Naive thymus-derived CD4-positive, alpha-beta T cell (primary cell): ENCODE data around the gene TEAD4. TPM values are rescaled to one million over a fixed set of nuclear protein-coding genes. Genes with fewer than 3 reads are reported as not detected.

Experiments
- ATAC-seq: fragments of 150-1000 bp; cut with Tn5 transposase; 2 replicates; pipeline ENCODE4 v1.10.0; 2021; ENCODE audit warnings: mild to moderate bottlenecking, moderate library complexity
- CTCF ChIA-PET: fragments of 350-600 bp; sonication (Branson Sonifier 250); formaldehyde crosslinking; loops from one replicate; lab custom pipeline; 2021; ENCODE audit warnings: antibody characterized with exemption; lab: Charles Lee
- POLR2A ChIA-PET: fragments of 350-600 bp; sonication (Branson Sonifier 250); formaldehyde crosslinking; loops from one replicate; lab custom pipeline; 2021; ENCODE audit warnings: antibody characterized with exemption, inconsistent platforms; lab: Charles Lee
- DNase-seq, 9 donors: peaks; one replicate each; pipeline versions ENCODE4 v3.0.0 to v3.0.0-alpha.2; 2020 to 2022; ENCODE audit warnings: mixed read lengths in 1 of 9
- H3K27ac ChIP-seq: one replicate; pipeline ENCODE4 v1.7.0; 2013; ENCODE audit warnings: mild to moderate bottlenecking, low read depth, low read length, moderate library complexity
- H3K27me3 ChIP-seq, 2 donors: one replicate each; pipeline ENCODE4 v1.7.0; 2013; ENCODE audit warnings: low read length in 2 of 2, mild to moderate bottlenecking in 2 of 2, moderate library complexity in 2 of 2; ENCODE audit not compliant: control insufficient read depth in 2 of 2, insufficient read depth in 2 of 2
- H3K36me3 ChIP-seq, 3 experiments: 1 replicate in 2 of 3; 2 replicates in 1 of 3; pipeline ENCODE4 v1.7.0; 2013; ENCODE audit warnings: low read length in 3 of 3, mild to moderate bottlenecking in 3 of 3, moderate library complexity in 1 of 3; ENCODE audit not compliant: insufficient read depth in 3 of 3, control insufficient read depth in 2 of 3
- H3K4me1 ChIP-seq, 2 donors: one replicate each; pipeline ENCODE4 v1.7.0; 2013; ENCODE audit warnings: low read length in 2 of 2, mild to moderate bottlenecking in 2 of 2, moderate library complexity in 1 of 2; ENCODE audit not compliant: control insufficient read depth in 2 of 2, insufficient read depth in 2 of 2
- H3K4me3 ChIP-seq: 2 replicates; pipeline ENCODE4 v1.7.0; 2013; ENCODE audit warnings: mild to moderate bottlenecking, low read length
- H3K9me3 ChIP-seq, 3 experiments: 1 replicate in 2 of 3; 2 replicates in 1 of 3; pipeline ENCODE4 v1.7.0; 2013; ENCODE audit warnings: low read length in 3 of 3; ENCODE audit not compliant: control insufficient read depth in 2 of 3
- H3K27ac Mint-ChIP-seq, 9 donors: one replicate each; pipeline ENCODE4 v1.8.0; 2020 to 2022; ENCODE audit warnings: mixed read lengths in 9 of 9, mild to moderate bottlenecking in 8 of 9, moderate library complexity in 5 of 9, inconsistent platforms in 2 of 9
- H3K27me3 Mint-ChIP-seq, 5 donors: one replicate each; pipeline ENCODE4 v1.8.0; 2021 to 2022; ENCODE audit warnings: mixed read lengths in 5 of 5, mild to moderate bottlenecking in 1 of 5
- H3K36me3 Mint-ChIP-seq, 5 donors: one replicate each; pipeline ENCODE4 v1.8.0; 2020 to 2022; ENCODE audit warnings: mixed read lengths in 5 of 5, mild to moderate bottlenecking in 3 of 5, inconsistent platforms in 1 of 5
- H3K4me1 Mint-ChIP-seq, 7 donors: one replicate each; pipeline ENCODE4 v1.8.0; 2020 to 2022; ENCODE audit warnings: mixed read lengths in 7 of 7, mild to moderate bottlenecking in 3 of 7, inconsistent platforms in 1 of 7
- H3K4me3 Mint-ChIP-seq, 10 donors: one replicate each; pipeline ENCODE4 v1.8.0; 2020 to 2022; ENCODE audit warnings: mild to moderate bottlenecking in 10 of 10, mixed read lengths in 10 of 10, moderate library complexity in 6 of 10, inconsistent platforms in 2 of 10
- H3K9me3 Mint-ChIP-seq, 11 donors: one replicate each; pipeline ENCODE4 v1.8.0; 2020 to 2022; ENCODE audit warnings: mixed read lengths in 11 of 11, mild to moderate bottlenecking in 4 of 11, inconsistent platforms in 1 of 11, moderate library complexity in 1 of 11
- intact Hi-C, 2 donors: fragments of 100-400 bp; cut with micrococcal nuclease; formaldehyde crosslinking; loops; one replicate each; pipeline ENCODE4 v1.15.1; 2023
- polyA plus RNA-seq, 2 donors: library from polyadenylated mRNA; unstranded; fragments of 300-500 nt; fragmentation: Illumina TruSeq; gene quantifications; one replicate each; pipeline ENCODE4 v1.2.3, GENCODE V29; 2021
- total RNA-seq, 6 experiments: library from RNA in 5 of 6; stranded (reverse) in 5 of 6; gene quantifications; 1 replicate in 5 of 6; 2 replicates in 1 of 6; pipeline ENCODE4 v1.2.3 and lab custom pipeline; 2021 to 2026

The TEAD4 gene
- total and polyA plus RNA-seq, 7 experiments from 2014 or later, result 1.8 TPM; not detected in 6

GRCh38 chr12:2925322-2925995, 33.7 kb upstream of the TEAD4 start:
- POLR2A ChIA-PET, result interaction anchor here (0.6 kb wide), 1 partner anchor 25 kb away, joined by 4 read pairs; no protein-coding TSS in a partner anchor
- Mint-ChIP-seq H3K4me3 (no peak overlapping the region), H3K36me3 (peaks cover 6 to 49% (median 24%) of the 10 kb centered on the region in 5 donors), H3K27me3 (no peaks in the 10 kb centered on the region), H3K4me1 (no peaks in the 10 kb centered on the region), H3K27ac (peak overlapping the region in 1 of 9 donors; percentile 15), H3K9me3 (no peaks in the 10 kb centered on the region)
- Histone ChIP-seq H3K4me1 (no peaks in the 10 kb centered on the region), H3K36me3 (peaks cover 0 to 10% (median 0%) of the 10 kb centered on the region in 3 experiments), H3K9me3 (no peaks in the 10 kb centered on the region), H3K27me3 (no peaks in the 10 kb centered on the region), H3K4me3 (no peak overlapping the region), H3K27ac (no peak overlapping the region)
- no peak for DNase-seq
- ATAC-seq, result no peak
- intact Hi-C loops, result no loop called here
- CTCF ChIA-PET, result interaction anchor here (0.7 kb wide), 1 partner anchor 1265 kb away, joined by 4 read pairs; no protein-coding TSS in a partner anchor

GRCh38 chr12:2930865-2931264, 28.3 kb upstream of the TEAD4 start:
- Histone ChIP-seq H3K27me3 (no peaks in the 10 kb centered on the region), H3K27ac (no peak overlapping the region), H3K9me3 (no peaks in the 10 kb centered on the region), H3K4me3 (no peak overlapping the region), H3K4me1 (no peaks in the 10 kb centered on the region), H3K36me3 (peaks cover 0 to 25% (median 0%) of the 10 kb centered on the region in 3 experiments)
- Mint-ChIP-seq H3K4me1 (no peaks in the 10 kb centered on the region), H3K27me3 (no peaks in the 10 kb centered on the region), H3K4me3 (no peak overlapping the region), H3K9me3 (no peaks in the 10 kb centered on the region), H3K27ac (no peak overlapping the region), H3K36me3 (peaks cover 4 to 41% (median 26%) of the 10 kb centered on the region in 5 donors)
- POLR2A ChIA-PET, result no interaction called here
- ATAC-seq (no peak), DNase-seq (no peak)
- CTCF ChIA-PET, result interaction anchor here (0.6 kb wide), 1 partner anchor 13 kb away, joined by 3 read pairs; no protein-coding TSS in a partner anchor
- intact Hi-C loops, result no loop called here

DNA sequence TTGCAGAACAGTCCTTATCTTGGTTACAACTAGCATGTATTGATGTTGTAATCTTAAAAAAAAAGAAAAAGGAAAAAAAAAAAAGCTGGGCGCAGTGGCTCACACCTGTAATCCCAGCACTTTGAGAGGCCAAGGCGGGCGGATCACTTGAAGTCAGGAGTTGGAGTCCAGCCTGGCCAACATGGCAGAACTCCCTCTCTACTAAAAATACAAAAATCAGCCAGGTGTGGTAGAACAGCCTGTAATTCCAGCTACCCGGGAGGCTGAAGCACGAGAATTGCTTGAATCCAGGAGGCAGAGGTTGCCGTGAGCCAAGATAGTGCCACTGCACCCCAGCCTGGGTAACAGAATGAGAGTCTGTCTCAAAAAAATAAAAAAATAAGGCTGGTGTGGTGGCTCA, 25.6 kb upstream of the TEAD4 start:
- peaks cover 0 to 34% (median 0%) of the 10 kb centered on the region in 3 experiments for H3K36me3 ChIP-seq
- ChIA-PET POLR2A (no interaction called here), CTCF (interaction anchor here (0.6 kb wide), 1 partner anchor 87 kb away, joined by 3 read pairs; no protein-coding TSS in a partner anchor)
- ATAC-seq (no peak), DNase-seq (no peak)
- Mint-ChIP-seq H3K27me3 (no peaks in the 10 kb centered on the region), H3K4me1 (no peaks in the 10 kb centered on the region), H3K36me3 (peaks cover 4 to 35% (median 21%) of the 10 kb centered on the region in 5 donors), H3K4me3 (no peak overlapping the region), H3K27ac (no peak overlapping the region), H3K9me3 (no peaks in the 10 kb centered on the region)
- H3K27me3 ChIP-seq, result no peaks in the 10 kb centered on the region
- H3K4me3 ChIP-seq, result no peak overlapping the region
- H3K27ac ChIP-seq, result no peak overlapping the region
- intact Hi-C loops, result no loop called here
- no peaks in the 10 kb centered on the region for H3K9me3 ChIP-seq
- H3K4me1 ChIP-seq, result no peaks in the 10 kb centered on the region

GRCh38 chr12:2934371-2934770, 24.8 kb upstream of the TEAD4 start:
- H3K27me3 Mint-ChIP-seq, result no peaks in the 10 kb centered on the region
- Histone ChIP-seq H3K4me1 (no peaks in the 10 kb centered on the region), H3K9me3 (no peaks in the 10 kb centered on the region), H3K4me3 (no peak overlapping the region), H3K27ac (no peak overlapping the region), H3K36me3 (peaks cover 0 to 34% (median 0%) of the 10 kb centered on the region in 3 experiments), H3K27me3 (no peaks in the 10 kb centered on the region)
- intact Hi-C loops, result no loop called here
- POLR2A ChIA-PET, result no interaction called here
- DNase-seq (no peak), ATAC-seq (no peak)
- no peak overlapping the region for H3K4me3 Mint-ChIP-seq
- peaks cover 4 to 37% (median 21%) of the 10 kb centered on the region in 5 donors for H3K36me3 Mint-ChIP-seq
- no peaks in the 10 kb centered on the region for H3K4me1 Mint-ChIP-seq
- H3K27ac Mint-ChIP-seq, result peak overlapping the region in 1 of 9 donors; percentile 67
- CTCF ChIA-PET, result interaction anchor here (0.6 kb wide), 1 partner anchor 1304 kb away, joined by 6 read pairs; no protein-coding TSS in a partner anchor
- no peaks in the 10 kb centered on the region for H3K9me3 Mint-ChIP-seq

GRCh38 chr12:2936301-2936700, 22.9 kb upstream of the TEAD4 start:
- H3K27ac Mint-ChIP-seq, result no peak overlapping the region
- no peaks in the 10 kb centered on the region for H3K27me3 ChIP-seq
- peaks cover 0 to 31% (median 0%) of the 10 kb centered on the region in 3 experiments for H3K36me3 ChIP-seq
- H3K27me3 Mint-ChIP-seq, result no peaks in the 10 kb centered on the region
- H3K27ac ChIP-seq, result no peak overlapping the region
- no peaks in the 10 kb centered on the region for H3K9me3 ChIP-seq
- H3K4me3 ChIP-seq, result no peak overlapping the region
- intact Hi-C loops, result no loop called here
- no peaks in the 10 kb centered on the region for H3K9me3 Mint-ChIP-seq
- DNase-seq (no peak), ATAC-seq (no peak)
- no peaks in the 10 kb centered on the region for H3K4me1 Mint-ChIP-seq
- no peaks in the 10 kb centered on the region for H3K4me1 ChIP-seq
- H3K36me3 Mint-ChIP-seq, result peaks cover 4 to 27% (median 14%) of the 10 kb centered on the region in 5 donors
- H3K4me3 Mint-ChIP-seq, result no peak overlapping the region
- ChIA-PET POLR2A (no interaction called here), CTCF (no interaction called here)

DNA sequence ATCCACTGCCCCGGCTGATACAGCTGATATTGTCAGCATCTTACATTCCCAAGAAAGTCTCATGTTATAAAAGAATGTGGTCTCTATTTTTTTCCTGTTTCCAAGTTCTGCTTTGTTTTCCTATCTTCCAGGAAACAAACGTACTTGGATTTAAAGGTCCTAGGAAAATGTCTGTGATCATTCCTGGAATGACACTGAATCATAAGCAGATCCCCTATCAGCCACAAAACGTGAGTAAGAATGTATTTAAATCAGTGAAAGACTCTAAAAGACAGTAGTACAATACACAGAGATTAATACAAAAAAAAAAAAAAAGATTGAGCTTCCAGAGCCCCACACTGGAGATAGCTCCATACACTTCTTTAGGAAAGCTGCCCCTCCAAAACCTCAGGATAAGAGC, 21.7 kb upstream of the TEAD4 start:
- no peak overlapping the region for H3K4me3 Mint-ChIP-seq
- ChIA-PET POLR2A (no interaction called here), CTCF (no interaction called here)
- no peaks in the 10 kb centered on the region for H3K27me3 Mint-ChIP-seq
- DNase-seq (no peak), ATAC-seq (no peak)
- intact Hi-C loops, result no loop called here
- no peaks in the 10 kb centered on the region for H3K27me3 ChIP-seq
- H3K4me3 ChIP-seq, result no peak overlapping the region
- peaks cover 4 to 23% (median 13%) of the 10 kb centered on the region in 5 donors for H3K36me3 Mint-ChIP-seq
- no peaks in the 10 kb centered on the region for H3K9me3 Mint-ChIP-seq
- no peak overlapping the region for H3K27ac Mint-ChIP-seq
- no peaks in the 10 kb centered on the region for H3K4me1 Mint-ChIP-seq
- no peak overlapping the region for H3K27ac ChIP-seq
- H3K4me1 ChIP-seq, result no peaks in the 10 kb centered on the region
- H3K9me3 ChIP-seq, result no peaks in the 10 kb centered on the region
- H3K36me3 ChIP-seq, result peaks cover 0 to 25% (median 0%) of the 10 kb centered on the region in 3 experiments
